ENCODE data around the gene MELTF. TPM values are rescaled to one million over a fixed set of nuclear protein-coding genes. Genes with fewer than 3 reads are reported as not detected.

MELTF gene
- total RNA-seq, 1 experiment from 2014 or later, result 9.2 TPM

DNA sequence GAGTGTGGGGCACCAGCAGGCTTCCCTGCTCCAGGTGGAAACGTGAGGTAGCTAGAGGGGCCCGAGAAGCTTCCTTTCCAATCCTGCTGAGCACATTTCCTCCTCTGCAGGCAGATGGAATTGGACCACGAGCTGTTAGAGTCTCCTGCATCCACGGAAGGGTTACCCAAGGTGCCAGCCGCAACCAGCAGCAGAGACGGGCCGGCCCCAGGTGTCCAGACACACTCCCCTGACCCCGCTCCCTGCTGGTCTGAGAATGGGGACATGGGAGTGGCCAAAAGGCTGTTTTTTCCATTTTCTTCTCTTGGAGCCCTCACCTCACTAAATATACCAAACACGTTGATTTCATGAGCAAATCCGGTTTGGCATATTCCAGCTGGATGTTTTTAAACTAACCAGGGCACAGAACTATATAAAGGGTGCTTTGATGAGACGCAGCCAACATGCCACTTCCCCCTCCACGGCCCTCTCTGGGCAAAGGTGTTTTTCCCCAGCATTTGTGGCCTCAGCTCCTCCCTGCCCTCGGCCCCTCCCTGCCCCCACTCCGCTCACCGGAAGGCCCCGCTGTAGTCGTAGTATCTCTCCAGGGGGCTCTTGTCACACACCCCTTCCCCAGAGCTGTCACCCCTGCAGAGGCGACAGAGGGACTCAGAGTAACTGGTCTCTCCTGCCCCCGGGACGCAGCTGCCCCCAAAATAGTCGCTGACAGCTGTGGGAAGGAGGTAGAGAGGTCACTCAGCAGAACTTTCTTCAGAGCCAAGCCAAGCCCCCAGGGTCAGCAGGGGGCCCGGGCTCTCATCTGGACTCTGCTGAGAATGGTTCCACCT, 7.0 kb downstream of the MELTF start:
- Histone ChIP-seq H2AK5ac (ENCODE audit: insufficient read length, low read length) (no peak overlapping the region), H3K4me1 (ENCODE audit: insufficient read depth, low read length) (no peaks in the 10 kb centered on the region; the same call in 1 of the 2 replicates), H2BK12ac (ENCODE audit: insufficient read length, low read depth, low read length) (no peak overlapping the region), H4K8ac (replicated peaks; ENCODE audit: insufficient read length, low read depth, low read length) (no peak overlapping the region), H3K27me3 (ENCODE audit: insufficient read depth, low read length) (no peaks in the 10 kb centered on the region), H2BK5ac (ENCODE audit: insufficient read length, low read length) (no peak overlapping the region), H3K79me2 (ENCODE audit: insufficient read depth, low read length) (no peaks in the 10 kb centered on the region), H3K9ac (ENCODE audit: extremely low read depth, insufficient read length, low read length) (no peak overlapping the region), H3K27ac (ENCODE audit: insufficient read length, low read depth, low read length) (no peak overlapping the region), H3K79me1 (ENCODE audit: insufficient read depth, low read depth, low read length, poor library complexity, severe bottlenecking) (no peaks in the 10 kb centered on the region), H3K56ac (ENCODE audit: insufficient read length, low read depth, low read length) (no peak overlapping the region), H2BK20ac (ENCODE audit: low read depth, low read length, poor library complexity, severe bottlenecking) (no peak overlapping the region), H3K4ac (ENCODE audit: low read depth, low read length) (no peak overlapping the region), H3K4me2 (ENCODE audit: insufficient read depth, insufficient read length, low read length) (no peak overlapping the region), H3K9me3 (ENCODE audit: control insufficient read depth, low read depth, low read length) (no peaks in the 10 kb centered on the region), H3T11ph (ENCODE audit: low read length) (no peak overlapping the region), H2BK120ac (ENCODE audit: low read depth, low read length, poor library complexity, severe bottlenecking) (no peak overlapping the region), H3K18ac (ENCODE audit: insufficient read length, low read depth, low read length) (no peak overlapping the region), H4K91ac (ENCODE audit: insufficient read length, low read depth, low read length) (no peak overlapping the region), H3K23me2 (ENCODE audit: insufficient read length, low read depth, low read length, poor library complexity, severe bottlenecking) (no peaks in the 10 kb centered on the region), H3K14ac (ENCODE audit: insufficient read depth, low read length) (no peak overlapping the region; the same call in 1 of the 2 replicates), H4K5ac (ENCODE audit: insufficient read length, low read depth, low read length) (no peak overlapping the region), H3K23ac (ENCODE audit: insufficient read length, low read depth, low read length) (no peak overlapping the region), H2BK15ac (ENCODE audit: low read depth, low read length) (no peak overlapping the region), H4K20me1 (ENCODE audit: control insufficient read depth, insufficient read depth, insufficient read length) (no peaks in the 10 kb centered on the region), H2AFZ (ENCODE audit: low read length) (no peak overlapping the region)
- Mint-ChIP-seq H3K36me3 (ENCODE audit: insufficient read depth in 1 of 3, low read depth in 3 of 3) (peaks cover 0 to 7% (median 0%) of the 10 kb centered on the region in 3 experiments; a peak in 1 of 7 replicates), H3K4me1 (peaks cover 27 to 28% of the 10 kb centered on the region in 2 experiments), H3K9me3 (no peaks in the 10 kb centered on the region), H3K4me3 (no peak overlapping the region), H3K27me3 (ENCODE audit: low read depth) (peaks cover 13% of the 10 kb centered on the region), H3K27ac (peak overlapping the region in 1 of 3 experiments; percentile 48; a peak in 1 of 7 replicates)
- WGBS (ENCODE audit: extremely low coverage, insufficient read length, low lambda C conversion rate), result no CpG with 5 or more reads among the region's 22 CpGs
- TF ChIP-seq, protein P1, sequence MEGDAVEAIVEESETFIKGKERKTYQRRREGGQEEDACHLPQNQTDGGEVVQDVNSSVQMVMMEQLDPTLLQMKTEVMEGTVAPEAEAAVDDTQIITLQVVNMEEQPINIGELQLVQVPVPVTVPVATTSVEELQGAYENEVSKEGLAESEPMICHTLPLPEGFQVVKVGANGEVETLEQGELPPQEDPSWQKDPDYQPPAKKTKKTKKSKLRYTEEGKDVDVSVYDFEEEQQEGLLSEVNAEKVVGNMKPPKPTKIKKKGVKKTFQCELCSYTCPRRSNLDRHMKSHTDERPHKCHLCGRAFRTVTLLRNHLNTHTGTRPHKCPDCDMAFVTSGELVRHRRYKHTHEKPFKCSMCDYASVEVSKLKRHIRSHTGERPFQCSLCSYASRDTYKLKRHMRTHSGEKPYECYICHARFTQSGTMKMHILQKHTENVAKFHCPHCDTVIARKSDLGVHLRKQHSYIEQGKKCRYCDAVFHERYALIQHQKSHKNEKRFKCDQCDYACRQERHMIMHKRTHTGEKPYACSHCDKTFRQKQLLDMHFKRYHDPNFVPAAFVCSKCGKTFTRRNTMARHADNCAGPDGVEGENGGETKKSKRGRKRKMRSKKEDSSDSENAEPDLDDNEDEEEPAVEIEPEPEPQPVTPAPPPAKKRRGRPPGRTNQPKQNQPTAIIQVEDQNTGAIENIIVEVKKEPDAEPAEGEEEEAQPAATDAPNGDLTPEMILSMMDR (conservative IDR thresholded peaks at IDR 0.05), result no peak
- peak; percentile 32 for DNase-seq

Data from H9 (cell line).